GM21447 (cell line): ENCODE measurements around the gene SLK.
A peak's percentile ranks its signal among the peaks of the same experiment; 100 is the strongest.

Experiments
- ATAC-seq: cut with Tn5 transposase; IDR thresholded peaks from one replicate; pipeline ENCODE4 v1.9.1; 2021; ENCODE audit not compliant: unreplicated experiment

Gene SLK

DNA sequence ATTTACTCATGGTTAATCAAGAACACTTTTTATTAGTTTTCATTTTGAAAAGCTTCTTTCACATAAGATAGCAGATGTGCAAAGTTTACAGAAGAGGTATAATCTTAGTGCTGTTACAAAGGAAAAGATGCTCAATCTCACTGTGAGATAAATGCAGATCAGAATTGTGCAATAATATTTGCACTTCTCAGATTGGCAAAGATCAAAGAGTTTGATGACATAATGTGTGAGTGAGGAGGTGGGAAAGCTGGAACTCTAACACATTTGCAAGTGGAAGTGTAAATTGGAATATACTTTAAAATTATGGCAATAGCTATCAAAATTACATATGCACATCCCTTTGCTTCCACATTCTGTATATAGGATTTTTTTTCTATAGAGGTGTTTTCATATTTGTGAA lies 27.4 kb upstream of the SLK start:
- no peak for ATAC-seq

DNA sequence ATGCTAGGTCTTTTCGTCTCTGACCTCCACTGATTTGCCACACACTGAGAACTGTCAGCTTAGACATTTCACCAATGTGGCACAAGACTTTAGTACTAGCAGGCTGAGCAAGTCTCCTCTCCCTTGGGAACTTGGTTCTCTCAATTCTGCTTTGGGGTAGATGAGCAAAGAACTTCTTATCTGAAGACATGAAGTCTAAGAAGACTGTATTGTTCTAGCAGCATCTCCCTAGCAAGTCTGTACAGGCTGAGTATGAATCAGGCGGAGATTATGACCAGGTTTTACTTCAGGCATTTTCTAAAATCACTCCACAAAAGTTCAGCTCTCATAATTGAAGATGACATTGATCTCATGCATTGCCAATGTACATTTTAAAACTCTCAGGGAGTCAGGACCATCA lies 25.1 kb upstream of the SLK start:
- ATAC-seq = no peak

DNA sequence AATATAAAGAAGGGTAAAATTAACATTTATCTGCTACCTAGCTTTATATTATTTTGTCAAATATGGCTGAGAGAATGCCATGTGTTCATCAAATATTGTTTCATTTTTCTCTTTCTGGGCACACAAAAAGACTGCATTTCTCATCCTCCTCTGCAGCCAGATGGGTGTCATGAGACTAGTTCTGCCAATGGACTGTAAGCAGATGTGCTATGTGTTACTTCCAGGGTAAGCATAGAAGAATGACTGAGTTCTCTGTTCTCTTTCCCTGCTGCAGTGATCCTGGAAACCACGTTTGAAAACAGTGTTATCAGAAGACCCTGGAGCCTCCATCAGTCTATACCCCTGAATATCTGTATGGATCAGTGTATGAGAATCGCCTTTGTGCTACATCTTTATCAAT lies 24.1 kb upstream of the SLK start:
- no peak for ATAC-seq

DNA sequence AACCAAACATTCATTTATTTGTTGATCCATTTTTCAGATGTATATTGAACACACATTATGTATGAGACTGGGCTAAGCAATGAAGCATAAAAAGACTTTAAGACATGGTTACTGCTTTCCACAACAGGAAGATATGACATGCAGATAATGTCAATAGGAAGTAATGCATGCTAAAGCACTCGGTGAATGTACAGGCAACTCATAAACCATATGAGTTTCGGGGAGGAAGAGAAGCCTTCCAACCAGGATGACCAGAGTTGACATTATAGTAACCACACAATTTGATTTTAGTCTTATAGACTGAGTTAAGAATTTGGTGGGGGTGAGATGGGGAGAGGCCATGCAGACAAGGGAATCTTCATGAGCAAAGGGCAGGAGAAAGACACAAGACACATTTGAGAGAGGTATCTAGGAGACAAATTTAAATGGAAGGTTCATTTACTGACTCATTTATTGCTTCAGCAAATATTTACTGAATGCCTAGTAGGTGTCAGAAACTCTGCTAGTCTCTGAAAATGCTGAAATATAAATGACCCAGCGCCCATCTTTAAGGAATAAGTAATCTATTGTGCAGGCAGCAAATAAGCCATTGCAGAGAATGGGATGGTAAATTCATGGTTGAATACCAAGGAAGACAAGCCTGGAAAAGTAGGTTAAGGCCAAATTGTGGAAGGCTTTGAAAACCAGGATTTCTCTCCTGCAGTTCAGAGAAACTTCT lies 19.0 kb upstream of the SLK start:
- no peak for ATAC-seq

DNA sequence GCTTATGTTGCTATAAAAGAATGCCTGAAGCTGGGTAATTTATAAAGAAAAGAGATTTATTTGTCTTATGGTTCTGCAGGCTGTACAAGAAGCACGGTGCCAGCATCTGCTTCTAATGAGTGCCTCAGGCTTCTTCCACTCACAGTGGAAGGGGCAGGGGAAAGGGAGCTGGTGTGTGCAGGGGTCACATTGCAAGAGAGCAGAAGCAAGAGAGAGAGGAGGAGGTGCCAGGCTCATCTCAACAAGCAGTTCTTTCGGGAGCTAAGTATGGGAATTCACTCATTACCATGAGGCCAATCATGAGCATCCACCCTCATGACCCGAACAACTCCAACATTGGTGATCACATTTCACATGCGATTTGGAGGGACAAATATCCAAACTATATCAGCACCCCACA lies 17.2 kb upstream of the SLK start:
- ATAC-seq = no peak

DNA sequence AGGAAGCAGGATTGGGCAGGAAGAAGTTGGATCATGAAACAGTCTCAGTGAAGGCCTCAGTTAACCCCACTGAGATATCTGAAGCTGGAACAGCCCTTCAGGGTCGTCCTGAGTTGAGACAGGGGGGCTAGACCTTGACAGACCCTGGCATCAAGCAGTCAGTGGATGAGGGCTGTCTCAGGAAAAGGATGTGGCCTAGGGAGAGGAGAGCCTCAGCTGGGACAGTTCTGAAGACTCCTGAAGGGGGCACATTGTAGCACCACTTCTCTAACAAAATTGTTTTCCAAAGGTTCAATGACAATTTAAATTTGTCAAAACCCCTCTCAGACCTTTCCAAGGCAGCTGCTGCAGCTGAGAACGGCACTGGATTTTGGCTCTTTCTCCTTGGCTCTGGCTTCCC lies 15.8 kb upstream of the SLK start:
- no peak for ATAC-seq

DNA sequence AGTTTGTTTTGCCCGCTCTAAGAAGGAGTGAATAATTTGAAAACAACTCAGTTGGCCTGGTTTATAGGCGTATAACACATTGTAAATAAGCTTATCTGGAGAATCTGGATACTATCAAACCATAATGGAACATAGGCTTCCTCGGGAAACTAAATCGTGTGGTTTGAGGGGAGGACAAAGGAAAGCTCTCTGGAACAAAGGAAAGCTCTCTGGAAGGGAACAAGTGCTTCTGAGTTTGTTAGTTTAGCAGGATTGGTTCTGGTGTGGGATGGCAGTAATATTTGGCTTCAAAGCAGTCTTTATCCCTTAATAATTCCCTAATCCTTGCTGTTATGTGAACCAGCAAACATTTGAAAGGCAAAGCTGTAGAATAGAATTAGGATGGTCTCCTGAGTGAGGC lies 15.0 kb upstream of the SLK start:
- no peak for ATAC-seq

DNA sequence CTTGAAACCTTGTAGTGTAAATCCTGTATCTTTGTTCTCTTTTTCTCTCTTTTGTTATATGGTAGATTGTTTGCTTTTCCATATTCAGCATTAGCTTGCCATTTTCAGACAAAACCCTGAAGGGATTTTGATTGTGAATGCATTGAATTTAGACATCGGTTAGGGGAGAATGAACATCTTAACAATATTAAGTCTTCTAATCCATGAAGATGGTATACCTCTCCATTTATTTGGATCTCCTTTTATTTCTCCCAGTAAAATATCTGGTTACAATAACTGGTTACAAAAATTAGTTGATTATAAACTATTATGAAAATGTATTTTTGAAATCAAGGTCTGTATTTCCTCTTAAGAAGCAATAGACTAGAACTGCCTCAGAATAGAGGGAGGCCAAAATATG lies 12.4 kb upstream of the SLK start:
- no peak for ATAC-seq

DNA sequence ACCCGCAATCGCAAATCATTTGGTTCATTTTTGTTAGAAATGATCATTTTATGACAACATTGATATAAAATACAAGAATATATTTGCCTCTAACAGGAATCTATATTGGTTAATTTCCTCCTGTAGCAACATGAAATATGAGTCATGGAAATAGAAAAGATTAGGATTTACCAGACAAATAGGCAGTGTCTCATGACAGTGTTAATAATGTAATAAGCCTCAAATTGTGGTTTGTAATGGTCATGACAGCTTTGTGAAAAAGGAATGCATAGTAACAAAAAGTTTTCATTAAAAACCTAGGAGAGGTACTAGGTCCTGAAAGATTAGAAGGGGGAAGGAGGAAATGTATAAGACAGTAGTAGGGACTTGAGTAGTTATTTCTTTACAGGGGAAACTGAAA lies 7.9 kb upstream of the SLK start:
- ATAC-seq = no peak

DNA sequence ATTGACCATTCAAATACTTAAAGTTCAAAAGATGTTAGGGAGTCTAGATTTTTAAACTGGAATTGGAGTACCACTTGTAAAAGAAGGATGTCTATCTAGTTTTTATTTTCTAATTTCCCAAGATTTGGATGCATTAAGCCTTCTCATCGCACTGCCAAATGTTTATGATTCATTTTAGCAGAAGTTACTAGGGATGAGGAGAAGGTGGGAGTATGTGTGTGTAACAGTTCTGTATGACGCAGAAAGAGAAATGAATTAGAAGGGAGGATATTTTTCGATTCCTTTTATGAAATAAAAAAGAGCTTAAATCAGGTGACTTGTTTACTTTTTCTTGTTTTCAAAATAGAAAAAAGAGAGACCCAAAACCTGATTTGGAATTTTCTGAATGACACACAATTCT lies 6.8 kb upstream of the SLK start:
- ATAC-seq = no peak

DNA sequence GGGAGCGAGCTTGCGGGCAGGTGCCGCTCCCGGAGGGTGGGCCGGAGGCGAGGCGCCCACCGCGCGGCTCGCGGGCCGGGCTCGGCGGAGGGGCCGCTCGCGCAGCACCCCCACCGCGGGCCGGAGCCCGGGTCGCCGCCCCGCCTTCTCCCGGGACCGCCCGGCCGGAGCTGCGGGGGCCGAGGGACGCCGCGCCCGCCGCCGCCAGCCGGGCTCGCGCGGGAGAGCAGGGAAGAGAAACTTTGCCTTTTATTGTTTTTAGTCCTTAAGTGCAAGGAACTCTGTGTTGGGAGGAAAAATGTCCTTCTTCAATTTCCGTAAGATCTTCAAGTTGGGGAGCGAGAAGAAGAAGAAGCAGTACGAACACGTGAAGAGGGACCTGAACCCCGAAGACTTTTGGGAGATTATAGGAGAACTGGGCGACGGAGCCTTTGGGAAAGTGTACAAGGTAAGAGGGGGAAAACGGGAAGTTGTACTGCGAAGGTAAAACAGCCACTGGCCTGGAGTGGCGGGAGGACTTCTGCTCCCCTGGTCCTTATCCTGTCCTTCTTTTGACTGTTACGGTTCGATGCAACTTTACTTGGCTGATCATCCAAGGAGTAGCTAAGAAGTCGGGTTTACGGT lies 620 bp downstream of the SLK start:
- peak; percentile 39 for ATAC-seq

DNA sequence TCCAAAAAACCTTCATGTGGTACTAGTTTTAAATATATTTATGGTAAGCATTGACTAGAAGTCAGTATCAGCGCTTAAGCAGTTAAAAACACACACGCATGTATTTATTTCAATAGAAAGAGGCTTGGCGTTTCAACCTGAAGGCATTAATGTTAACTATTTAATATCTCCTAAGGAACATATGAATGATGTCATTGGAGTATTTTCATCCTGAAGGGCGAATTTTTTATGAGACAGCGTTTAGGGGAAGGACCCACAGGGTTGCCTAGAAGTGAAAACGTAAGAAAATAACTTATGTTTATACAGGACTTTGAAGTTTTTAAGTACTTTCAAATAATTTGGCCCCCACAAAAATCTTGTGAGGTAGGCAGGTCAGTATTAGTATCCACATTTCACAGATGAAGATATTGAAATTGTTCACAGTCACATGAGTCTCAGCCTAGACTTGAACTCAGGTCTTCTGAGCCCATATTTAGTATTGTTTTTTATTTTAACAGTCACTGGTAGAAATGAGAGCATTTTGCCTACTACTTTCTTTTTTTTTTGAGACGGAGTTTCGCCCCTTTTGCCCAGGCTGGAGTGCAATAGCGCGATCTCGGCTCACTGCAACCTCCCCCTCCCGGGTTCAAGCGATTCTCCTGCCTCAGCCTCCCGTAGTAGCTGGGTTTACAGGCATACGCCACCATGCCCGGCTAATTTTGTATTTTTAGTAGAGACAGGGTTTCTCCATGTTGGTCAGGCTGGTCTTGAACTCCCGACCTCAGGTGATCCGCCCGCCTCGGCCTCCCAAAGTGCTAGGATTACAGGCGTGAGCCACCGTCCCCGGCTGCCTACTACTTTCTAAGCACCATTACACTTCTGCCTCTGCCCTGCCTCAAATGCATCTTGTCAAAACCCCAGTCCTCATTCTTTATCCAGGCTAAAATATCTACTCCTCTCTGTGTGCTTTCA lies 1.8 kb downstream of the SLK start:
- ATAC-seq = no peak

DNA sequence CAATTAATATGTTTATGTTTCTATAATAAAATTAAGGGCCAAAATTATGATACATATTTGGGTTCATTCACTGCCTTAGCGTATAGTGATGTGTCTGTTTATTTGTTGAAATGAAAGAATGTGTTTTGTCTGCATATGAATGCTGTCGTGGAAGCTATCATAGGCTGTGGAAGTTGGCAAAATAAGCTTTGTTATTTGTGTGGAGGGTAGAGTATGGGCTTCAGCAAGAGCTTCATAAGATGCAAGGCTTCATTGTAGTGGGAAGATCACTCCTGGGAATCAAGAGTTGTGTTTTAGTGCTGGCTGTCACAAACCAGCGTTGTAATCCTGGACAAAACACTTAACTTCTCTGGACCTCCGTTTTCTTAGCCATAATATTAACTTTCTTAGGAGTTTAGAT lies 2.5 kb downstream of the SLK start:
- ATAC-seq = no peak

DNA sequence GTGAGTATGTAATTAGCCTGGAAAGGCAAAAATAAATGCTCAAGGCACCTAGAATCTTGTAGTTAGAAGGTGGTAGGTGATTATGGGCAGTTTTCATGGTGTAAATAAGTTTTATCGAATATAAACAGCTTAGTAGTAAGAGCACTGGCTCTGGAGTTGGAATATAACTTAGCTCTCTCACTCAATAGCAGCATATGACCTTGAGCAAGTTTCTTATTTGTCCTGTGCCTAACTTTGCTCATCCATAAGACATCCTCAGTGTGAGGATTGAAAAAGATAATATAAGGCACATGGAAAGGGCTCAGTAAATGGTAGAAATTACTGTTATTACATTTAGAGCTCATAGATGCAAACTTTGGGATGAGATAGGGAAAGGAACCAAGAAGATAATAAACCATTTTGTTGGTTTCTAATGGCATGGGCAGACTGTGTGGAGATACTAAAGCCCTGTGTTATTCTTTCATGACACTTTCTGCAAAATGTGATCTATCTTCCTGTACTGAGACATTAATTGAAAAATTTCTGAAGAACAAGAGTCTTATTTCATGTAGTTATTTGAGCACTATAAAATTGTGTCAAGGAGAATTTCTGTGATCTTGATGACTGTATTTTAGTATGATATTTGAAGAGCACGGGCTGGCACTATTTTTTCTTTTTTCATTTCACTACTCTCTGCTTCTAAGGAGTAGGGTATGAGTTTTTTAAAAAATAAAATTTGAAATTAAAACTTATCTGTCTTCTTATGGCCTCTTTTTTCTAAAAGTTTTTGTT lies 3.1 kb downstream of the SLK start:
- ATAC-seq = no peak

DNA sequence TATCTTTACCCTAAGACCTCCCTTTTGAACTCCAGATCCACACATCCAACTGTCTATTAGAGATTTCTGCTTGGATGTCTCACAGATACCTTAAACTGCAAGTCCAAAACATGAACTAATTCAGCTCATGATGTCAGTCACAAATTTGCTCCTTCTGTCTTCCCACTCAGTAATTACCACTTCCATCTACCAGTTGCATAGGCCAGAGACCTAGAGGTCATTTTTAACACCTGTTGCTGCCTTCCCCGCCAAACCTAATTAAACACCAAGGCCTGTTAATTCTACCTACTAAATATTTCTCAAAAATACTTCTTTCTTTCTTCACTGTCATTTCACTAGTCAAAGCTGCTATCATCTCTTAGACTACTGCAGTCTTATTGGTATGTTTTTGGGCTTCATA lies 8.2 kb downstream of the SLK start:
- no peak for ATAC-seq

DNA sequence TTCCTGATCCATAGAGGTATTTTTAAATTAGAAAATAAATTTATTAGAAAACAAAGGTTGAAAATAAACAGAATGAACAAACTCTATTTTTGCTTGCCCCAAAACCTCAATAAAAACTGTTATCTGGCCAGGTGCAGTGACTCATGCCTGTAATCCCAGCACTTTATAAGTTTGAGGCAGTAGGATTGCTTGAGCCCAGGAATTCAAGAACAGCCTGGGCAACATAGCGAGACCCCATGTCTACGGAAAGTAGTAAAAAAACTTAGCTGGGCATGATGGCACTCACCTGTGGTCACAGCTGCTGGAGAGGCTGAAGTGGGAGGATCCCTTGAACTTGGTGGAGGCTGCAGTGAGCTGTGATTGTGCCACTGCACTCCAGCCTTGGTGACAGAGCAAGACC lies 10.3 kb downstream of the SLK start:
- ATAC-seq = no peak

DNA sequence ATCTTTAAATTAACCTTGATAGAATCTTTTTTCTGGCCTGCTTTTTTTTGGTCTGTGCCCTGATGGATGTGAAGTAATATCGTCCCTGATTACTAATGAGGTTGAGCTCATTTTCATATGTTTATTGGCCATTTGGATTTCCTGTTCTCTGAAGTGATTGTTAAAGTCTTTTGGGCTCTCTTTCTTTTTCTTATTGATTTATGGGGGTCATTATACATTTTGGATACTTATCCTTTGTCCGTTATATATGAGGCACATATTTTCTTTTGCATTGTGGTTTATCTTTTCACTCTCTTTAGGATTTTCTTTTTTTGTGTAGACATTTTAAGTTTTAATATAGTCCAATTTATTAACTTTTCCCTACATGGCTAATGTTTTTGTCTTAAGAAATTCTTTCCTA lies 12.6 kb downstream of the SLK start:
- ATAC-seq = no peak

DNA sequence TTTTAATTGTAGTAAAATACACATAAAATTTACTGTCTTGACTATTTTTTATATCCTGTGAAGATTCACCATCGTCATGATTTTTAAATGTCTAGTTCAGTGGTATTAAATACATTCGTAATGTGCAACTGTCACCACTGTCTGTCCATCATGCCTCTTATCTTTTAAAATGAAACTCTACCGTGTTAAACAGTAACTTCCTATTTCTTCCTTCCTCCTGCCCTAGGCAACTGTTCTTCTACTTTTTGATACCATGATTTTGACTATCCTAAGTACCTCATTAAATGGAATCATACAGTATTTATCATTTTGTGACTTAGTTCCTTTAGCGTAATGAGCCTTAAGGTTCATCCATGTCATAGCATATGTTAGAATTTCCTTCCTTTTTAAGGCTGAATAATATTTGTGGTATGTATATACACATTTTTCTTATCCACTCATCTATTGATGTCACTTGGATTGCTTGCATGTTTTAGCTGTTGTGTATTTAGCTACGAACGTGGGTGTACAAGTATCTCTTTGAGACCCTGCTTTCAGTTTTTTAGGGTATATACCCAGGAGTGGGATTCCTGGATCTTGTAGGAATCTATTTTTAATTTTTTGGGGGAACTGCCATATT lies 13.5 kb downstream of the SLK start:
- no peak for ATAC-seq

DNA sequence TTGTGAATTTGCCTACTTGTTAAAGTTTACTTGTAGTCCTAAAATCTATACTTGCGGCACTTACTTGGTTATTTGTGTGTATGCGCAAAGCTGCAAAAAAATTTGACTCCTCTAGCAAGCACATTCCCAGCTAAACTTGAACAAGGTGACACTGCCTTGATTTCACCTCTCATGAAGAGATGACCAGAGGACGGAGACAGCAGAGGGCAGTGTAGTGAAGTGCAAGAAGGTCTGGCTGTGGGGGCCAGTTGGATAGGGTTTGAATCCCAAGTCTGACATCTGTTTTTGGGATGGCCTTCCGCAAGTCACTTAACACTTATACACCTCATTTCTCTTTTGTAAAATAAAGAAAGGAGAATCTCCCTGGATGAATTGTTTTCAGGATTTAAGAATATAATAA lies 15.7 kb downstream of the SLK start:
- ATAC-seq = no peak

DNA sequence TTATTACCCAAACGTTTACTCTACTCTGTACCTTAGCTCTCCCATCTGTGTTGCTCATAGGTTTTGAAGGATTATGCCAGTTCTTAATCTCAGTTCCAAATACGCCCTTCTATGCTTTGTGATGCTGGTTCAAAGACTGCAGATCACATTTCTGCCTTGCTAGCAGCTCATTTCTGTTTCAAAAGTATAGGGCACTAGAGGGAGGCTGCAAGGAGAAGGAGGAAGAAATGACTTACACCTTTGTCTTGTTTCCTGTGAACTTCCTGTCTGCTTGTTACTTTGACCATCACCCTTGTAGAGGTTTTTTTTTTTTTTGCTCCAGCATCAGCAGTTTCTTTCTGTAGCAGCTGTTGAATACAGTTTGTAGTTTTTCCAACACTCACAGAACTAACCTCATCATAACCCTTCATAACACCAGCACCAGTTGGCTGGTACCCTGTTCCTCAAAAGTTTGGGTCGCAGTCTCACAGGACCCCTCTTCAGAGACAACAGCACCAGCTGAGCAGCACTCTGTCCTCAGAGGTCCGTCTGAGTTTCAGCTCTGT lies 16.5 kb downstream of the SLK start:
- ATAC-seq = peak; percentile 95

DNA sequence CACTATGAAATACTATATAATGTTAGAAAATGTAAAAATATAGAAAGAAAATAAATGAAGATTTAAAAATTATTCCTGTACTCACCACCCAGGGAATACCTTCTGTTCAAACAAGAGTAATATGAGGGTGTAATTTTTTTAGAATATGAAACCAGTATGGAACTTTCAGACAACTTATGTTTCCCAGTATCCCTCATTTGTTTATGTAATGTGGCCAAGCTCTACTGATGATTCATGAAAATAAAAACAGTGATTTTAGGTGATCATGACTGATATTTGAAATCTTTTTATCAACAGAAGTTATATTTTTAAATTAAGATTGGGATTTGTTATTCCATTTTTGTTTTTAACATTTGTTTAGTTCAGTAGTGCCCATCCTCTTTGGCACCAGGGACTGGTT lies 18.8 kb downstream of the SLK start:
- ATAC-seq = no peak
